ENCODE data around the gene THAP5. TPM values are rescaled to one million over a fixed set of nuclear protein-coding genes. Genes with fewer than 3 reads are reported as not detected.
A peak's percentile ranks its signal among the peaks of the same experiment; 100 is the strongest.

THAP5 gene
- total and polyA plus RNA-seq, 2 donors (not counting 3 experiments of a cell fraction or from before 2014, with no cell fraction given) = 2.5 to 14.1 TPM

GRCh38 chr7:108598153-108598552 is 28.6 kb upstream of the THAP5 start:
- no peak overlapping the region for H3K4me2 ChIP-seq (ENCODE audit: insufficient read depth, low read length)
- peaks cover 21 to 30% of the 10 kb centered on the region in 2 experiments for H3K27me3 ChIP-seq (ENCODE audit: control insufficient read depth in 2 of 2, insufficient read depth in 2 of 2, low read length in 2 of 2)
- H3K4me1 ChIP-seq (ENCODE audit: control insufficient read depth, extremely low read depth, insufficient read depth, low read length) = no peaks in the 10 kb centered on the region
- no peak overlapping the region for H3K9ac ChIP-seq (replicated peaks; ENCODE audit: extremely low read depth, insufficient read depth, low read length)
- FAIRE-seq = no peak
- no peaks in the 10 kb centered on the region for H3K9me1 ChIP-seq (replicated peaks; ENCODE audit: control insufficient read depth, extremely low read depth, insufficient read depth, low read length)
- no peaks in the 10 kb centered on the region for H3K36me3 ChIP-seq (ENCODE audit: control insufficient read depth in 2 of 2, extremely low read depth in 1 of 2, insufficient read depth in 2 of 2, low read length in 2 of 2)
- no peak overlapping the region for H2AFZ ChIP-seq (ENCODE audit: low read depth, low read length)
- no peak overlapping the region for H3K4me3 ChIP-seq (replicated peaks in 1 of 3; ENCODE audit: insufficient read depth in 1 of 3, low read depth in 1 of 3, low read length in 3 of 3)
- intact Hi-C loops (cut with micrococcal nuclease) = no loop called here
- ChIA-PET CTCF (interaction anchor here (1.6 kb wide), 1 partner anchor 11 kb away, joined by 4 read pairs; no protein-coding TSS in a partner anchor), POLR2A (no interaction called here)
- no peak overlapping the region for H3K27ac ChIP-seq (ENCODE audit: insufficient read depth, low read depth, low read length)
- no peaks in the 10 kb centered on the region for H3K9me3 ChIP-seq (replicated peaks; ENCODE audit: control insufficient read depth, insufficient read depth, low read length)
- no peaks in the 10 kb centered on the region for H3K79me2 ChIP-seq (ENCODE audit: control insufficient read depth, insufficient read depth, low read length)
- no peak for TF ChIP-seq POLR2AphosphoS5 (IDR thresholded peaks at IDR 0.05; ENCODE audit: insufficient read depth, low read depth, low read length)
- H4K20me1 ChIP-seq (replicated peaks; ENCODE audit: control insufficient read depth, extremely low read depth, insufficient read depth, low read length) = no peaks in the 10 kb centered on the region
- dilution Hi-C loops (cut with MboI; ENCODE audit: extremely low pct_ligation_motif_present, low sequenced_read_pairs) = no loop called here
- DNase-seq (ENCODE audit: low read depth, low spot score) = no peak
- no TSS peak for BruUV-seq (replicated peaks)

DNA sequence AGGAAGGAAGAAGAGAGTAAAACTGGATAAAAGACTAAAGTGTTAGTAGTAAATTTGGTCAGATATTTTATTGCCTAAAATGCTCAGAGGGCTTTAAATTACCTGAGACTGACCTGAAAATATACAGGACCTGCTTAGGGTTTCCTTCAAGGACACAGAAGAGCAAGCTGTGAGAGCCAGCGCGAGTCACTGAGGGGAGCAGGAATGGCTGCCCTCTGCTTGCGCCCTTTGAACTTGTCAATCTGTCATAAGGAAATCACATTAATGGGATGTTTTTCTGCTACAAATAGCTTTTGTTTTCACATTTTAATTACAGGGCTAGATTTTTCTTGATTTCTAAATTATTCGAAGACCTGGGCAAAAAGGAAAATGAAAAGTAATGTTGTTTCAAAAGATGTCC is 27.1 kb upstream of the THAP5 start:
- ChIA-PET POLR2A (no interaction called here), CTCF (interaction anchor here (1.6 kb wide), 1 partner anchor 12 kb away, joined by 4 read pairs; no protein-coding TSS in a partner anchor)
- dilution Hi-C loops (cut with MboI; ENCODE audit: extremely low pct_ligation_motif_present, low sequenced_read_pairs) = no loop called here
- Histone ChIP-seq H3K79me2 (ENCODE audit: control insufficient read depth, insufficient read depth, low read length) (no peaks in the 10 kb centered on the region), H3K27me3 (ENCODE audit: control insufficient read depth in 2 of 2, insufficient read depth in 2 of 2, low read length in 2 of 2) (peaks cover 26 to 30% of the 10 kb centered on the region in 2 experiments), H3K27ac (ENCODE audit: insufficient read depth, low read depth, low read length) (no peak overlapping the region), H3K4me1 (ENCODE audit: control insufficient read depth, extremely low read depth, insufficient read depth, low read length) (no peaks in the 10 kb centered on the region), H3K4me2 (ENCODE audit: insufficient read depth, low read length) (no peak overlapping the region), H4K20me1 (replicated peaks; ENCODE audit: control insufficient read depth, extremely low read depth, insufficient read depth, low read length) (no peaks in the 10 kb centered on the region), H3K9ac (replicated peaks; ENCODE audit: extremely low read depth, insufficient read depth, low read length) (no peak overlapping the region), H2AFZ (ENCODE audit: low read depth, low read length) (no peak overlapping the region), H3K4me3 (replicated peaks in 1 of 3; ENCODE audit: insufficient read depth in 1 of 3, low read depth in 1 of 3, low read length in 3 of 3) (no peak overlapping the region), H3K9me3 (replicated peaks; ENCODE audit: control insufficient read depth, insufficient read depth, low read length) (no peaks in the 10 kb centered on the region), H3K9me1 (replicated peaks; ENCODE audit: control insufficient read depth, extremely low read depth, insufficient read depth, low read length) (no peaks in the 10 kb centered on the region), H3K36me3 (ENCODE audit: control insufficient read depth in 2 of 2, extremely low read depth in 1 of 2, insufficient read depth in 2 of 2, low read length in 2 of 2) (no peaks in the 10 kb centered on the region)
- intact Hi-C loops (cut with micrococcal nuclease) = no loop called here
- DNase-seq (ENCODE audit: low read depth, low spot score) (no peak), FAIRE-seq (peak; percentile 54)
- TF ChIP-seq GATA2 (IDR thresholded peaks at IDR 0.05; ENCODE audit: insufficient read depth, insufficient read length, low read depth, low read length) = no peak
- peak in 1 of 2 donors; percentile 7 for TF ChIP-seq CTCF (IDR thresholded peaks at IDR 0.05; ENCODE audit: extremely low read depth in 1 of 2, insufficient read depth in 1 of 2, low read depth in 1 of 2, low read length in 2 of 2)
- no TSS peak for BruUV-seq (replicated peaks)

All from endothelial cell of umbilical vein (primary cell).